Measurements from ENCODE around the gene RRP8.

Gene RRP8

DNA sequence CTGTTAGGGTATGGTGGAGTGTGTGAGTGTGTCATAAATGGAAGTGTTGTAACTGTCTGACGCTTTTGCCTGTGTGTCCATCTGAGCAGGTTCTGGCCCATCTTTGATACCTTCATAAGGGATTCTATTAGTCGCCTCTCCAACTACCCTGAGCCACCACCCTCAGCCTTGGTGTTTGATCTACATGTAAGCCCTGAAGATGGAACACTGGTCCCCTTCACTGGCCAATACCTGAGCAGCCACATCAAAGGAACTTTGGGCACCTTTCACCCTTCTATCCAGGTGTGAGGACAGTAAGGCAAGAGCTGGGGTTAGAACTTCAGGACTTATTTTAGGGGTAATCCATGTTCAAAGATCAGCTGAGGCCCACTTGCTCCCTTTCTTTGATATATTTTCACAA, 55.3 kb downstream of the RRP8 start:
- Histone ChIP-seq H3K9me3 (ENCODE audit: control insufficient read depth in 5 of 5, low read length in 5 of 5) (no peaks in the 10 kb centered on the region), H3K27me3 (ENCODE audit: control insufficient read depth in 5 of 5, insufficient read depth in 4 of 5, low read length in 5 of 5) (no peaks in the 10 kb centered on the region), H3K4me1 (ENCODE audit: control insufficient read depth in 5 of 5, insufficient read depth in 5 of 5, low read length in 5 of 5) (no peaks in the 10 kb centered on the region), H3K9ac (ENCODE audit: low read length in 5 of 5) (no peak overlapping the region), H3K4me3 (ENCODE audit: low read depth in 1 of 5, low read length in 5 of 5) (no peak overlapping the region), H3K27ac (ENCODE audit: low read depth, low read length) (no peak overlapping the region), H3K36me3 (ENCODE audit: control insufficient read depth in 5 of 5, insufficient read depth in 5 of 5, low read length in 5 of 5) (peaks cover 0 to 43% (median 31%) of the 10 kb centered on the region in 5 donors)

GRCh38 chr11:6547177-6547576, 56.2 kb downstream of the RRP8 start:
- no peaks in the 10 kb centered on the region for H3K27me3 ChIP-seq (ENCODE audit: control insufficient read depth in 5 of 5, insufficient read depth in 4 of 5, low read length in 5 of 5)
- H3K4me3 ChIP-seq (ENCODE audit: low read depth in 1 of 5, low read length in 5 of 5), result no peak overlapping the region
- no peaks in the 10 kb centered on the region for H3K9me3 ChIP-seq (ENCODE audit: control insufficient read depth in 5 of 5, low read length in 5 of 5)
- H3K9ac ChIP-seq (ENCODE audit: low read length in 5 of 5), result no peak overlapping the region
- H3K27ac ChIP-seq (ENCODE audit: low read depth, low read length), result no peak overlapping the region
- no peaks in the 10 kb centered on the region for H3K4me1 ChIP-seq (ENCODE audit: control insufficient read depth in 5 of 5, insufficient read depth in 5 of 5, low read length in 5 of 5)
- H3K36me3 ChIP-seq (ENCODE audit: control insufficient read depth in 5 of 5, insufficient read depth in 5 of 5, low read length in 5 of 5), result peaks cover 0 to 48% (median 31%) of the 10 kb centered on the region in 5 donors

GRCh38 chr11:6546735-6547134, 56.7 kb downstream of the RRP8 start:
- Histone ChIP-seq H3K36me3 (ENCODE audit: control insufficient read depth in 5 of 5, insufficient read depth in 5 of 5, low read length in 5 of 5) (peaks cover 0 to 48% (median 31%) of the 10 kb centered on the region in 5 donors), H3K9me3 (ENCODE audit: control insufficient read depth in 5 of 5, low read length in 5 of 5) (no peaks in the 10 kb centered on the region), H3K9ac (ENCODE audit: low read length in 5 of 5) (no peak overlapping the region), H3K27me3 (ENCODE audit: control insufficient read depth in 5 of 5, insufficient read depth in 4 of 5, low read length in 5 of 5) (no peaks in the 10 kb centered on the region), H3K27ac (ENCODE audit: low read depth, low read length) (no peak overlapping the region), H3K4me3 (ENCODE audit: low read depth in 1 of 5, low read length in 5 of 5) (no peak overlapping the region), H3K4me1 (ENCODE audit: control insufficient read depth in 5 of 5, insufficient read depth in 5 of 5, low read length in 5 of 5) (no peaks in the 10 kb centered on the region)

GRCh38 chr11:6545917-6546605, 57.4 kb downstream of the RRP8 start:
- Histone ChIP-seq H3K4me3 (ENCODE audit: low read depth in 1 of 5, low read length in 5 of 5) (no peak overlapping the region), H3K9me3 (ENCODE audit: control insufficient read depth in 5 of 5, low read length in 5 of 5) (no peaks in the 10 kb centered on the region), H3K9ac (ENCODE audit: low read length in 5 of 5) (no peak overlapping the region), H3K27me3 (ENCODE audit: control insufficient read depth in 5 of 5, insufficient read depth in 4 of 5, low read length in 5 of 5) (no peaks in the 10 kb centered on the region), H3K27ac (ENCODE audit: low read depth, low read length) (no peak overlapping the region), H3K4me1 (ENCODE audit: control insufficient read depth in 5 of 5, insufficient read depth in 5 of 5, low read length in 5 of 5) (no peaks in the 10 kb centered on the region), H3K36me3 (ENCODE audit: control insufficient read depth in 5 of 5, insufficient read depth in 5 of 5, low read length in 5 of 5) (peaks cover 0 to 48% (median 31%) of the 10 kb centered on the region in 5 donors)
